GM12892 (cell line): ENCODE data around the gene ABR.

Experiments
- POLR2A ChIP-seq: IDR thresholded peaks from 2 replicates; pipeline ENCODE4 v1.6.1; 2011; ENCODE audit warnings: low read depth, low read length, control low read depth
- POLR2AphosphoS5 ChIP-seq: IDR thresholded peaks from 2 replicates; pipeline ENCODE4 v1.6.1; 2011; ENCODE audit warnings: low read depth, low read length, control low read depth
- TAF1 ChIP-seq: IDR thresholded peaks from 2 replicates; pipeline ENCODE4 v1.6.1; 2011; ENCODE audit warnings: low read depth, mild to moderate bottlenecking, control low read depth, low read length, borderline replicate concordance

DNA sequence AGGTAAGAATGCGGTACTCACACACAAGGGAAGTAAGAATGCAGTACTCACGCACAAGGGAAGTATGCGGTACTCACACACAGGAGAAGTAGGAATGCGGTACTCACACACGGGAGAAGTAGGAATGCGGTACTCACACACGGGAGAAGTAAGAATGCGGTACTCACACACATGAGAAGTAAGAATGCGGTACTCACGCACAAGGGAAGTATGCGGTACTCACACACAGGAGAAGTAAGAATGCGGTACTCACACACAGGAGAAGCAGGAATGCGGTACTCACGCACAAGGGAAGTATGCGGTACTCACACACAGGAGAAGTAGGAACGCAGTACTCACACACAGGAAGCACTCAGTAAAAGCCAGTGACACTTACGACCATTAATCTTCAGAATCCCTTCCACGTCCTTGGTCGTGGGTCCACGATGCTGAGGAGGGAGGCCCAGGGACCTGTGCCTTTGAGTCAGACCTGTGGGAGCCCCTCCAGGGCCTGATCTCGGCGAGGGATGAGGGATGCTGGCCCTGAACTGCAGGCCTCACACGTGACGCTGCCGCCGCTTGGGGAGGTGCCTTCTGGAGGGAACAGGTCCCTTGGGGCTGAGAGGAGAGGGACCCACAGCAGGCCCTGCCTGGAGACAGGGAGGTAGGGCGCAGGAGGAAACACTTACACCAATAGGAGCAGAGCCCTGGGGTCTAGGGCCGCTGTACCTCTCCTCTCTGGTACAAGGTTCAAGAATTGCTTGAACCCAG is 20.2 kb downstream of the ABR start:
- TF ChIP-seq POLR2A (no peak), POLR2AphosphoS5 (no peak), TAF1 (no peak)
